Karpas-422 (cell line): ENCODE measurements around the gene PPP1R1C. TPM values are rescaled to one million over a fixed set of nuclear protein-coding genes. Genes with fewer than 3 reads are reported as not detected.

ENCODE experiments used
- DNase-seq: peaks from one replicate; pipeline ENCODE4 v3.0.0-alpha.2; 2015
- H2AFZ ChIP-seq: fragments of 200-600 bp; sonication (generic); 2 replicates; pipeline ENCODE4 v1.6.1; 2014; ENCODE audit warnings: antibody characterized with exemption, low read length, mixed read lengths
- H3K27ac ChIP-seq: fragments of 200-600 bp; sonication (generic); 2 replicates; pipeline ENCODE4 v1.5.1; 2014; ENCODE audit warnings: mild to moderate bottlenecking, low read length, moderate library complexity
- H3K27me3 ChIP-seq: fragments of 200-600 bp; sonication (generic); 2 replicates; pipeline ENCODE4 v1.6.1; 2014; ENCODE audit warnings: low read length, mixed read lengths
- H3K36me3 ChIP-seq: fragments of 200-600 bp; sonication (generic); 2 replicates; pipeline ENCODE4 v1.6.1; 2014; ENCODE audit warnings: low read length, mixed read lengths; ENCODE audit not compliant: insufficient read depth
- H3K4me1 ChIP-seq: fragments of 200-600 bp; sonication (generic); 2 replicates; pipeline ENCODE4 v1.6.1; 2014; ENCODE audit warnings: mild to moderate bottlenecking, low read length, mixed read lengths
- H3K4me2 ChIP-seq: fragments of 200-600 bp; sonication (generic); 2 replicates; pipeline ENCODE4 v1.6.1; 2014; ENCODE audit warnings: low read length, low read depth, mild to moderate bottlenecking; ENCODE audit not compliant: poor library complexity, severe bottlenecking
- H3K4me3 ChIP-seq: fragments of 200-600 bp; sonication (generic); 2 replicates; pipeline ENCODE4 v1.5.1; 2014; ENCODE audit warnings: mild to moderate bottlenecking, antibody characterized with exemption, low read length, mixed read lengths
- H3K79me2 ChIP-seq: fragments of 200-600 bp; sonication (generic); 2 replicates; pipeline ENCODE4 v1.6.1; 2014; ENCODE audit warnings: mild to moderate bottlenecking, low read length, mixed read lengths
- H3K9ac ChIP-seq: fragments of 200-600 bp; sonication (generic); 2 replicates; pipeline ENCODE4 v1.6.0; 2014; ENCODE audit warnings: low read length
- H3K9me2 ChIP-seq: fragments of 200-600 bp; sonication (generic), shearing (Covaris generic); replicated peaks from 2 replicates; pipeline ENCODE4 v1.6.0; 2014; ENCODE audit warnings: mild to moderate bottlenecking, low read length, moderate library complexity; ENCODE audit not compliant: insufficient read depth
- H3K9me3 ChIP-seq: fragments of 300-700, 200-600 bp; sonication (generic); 2 replicates; pipeline ENCODE4 v1.6.1; 2014; ENCODE audit warnings: low read length, mixed read lengths
- H4K20me1 ChIP-seq: fragments of 200-600 bp; sonication (generic); 2 replicates; pipeline ENCODE4 v1.6.1; 2014; ENCODE audit warnings: mild to moderate bottlenecking, antibody characterized with exemption, low read length, low read depth; ENCODE audit not compliant: insufficient read depth
- total RNA-seq: library from RNA; depleted of rRNA; stranded (reverse); fragments of >200 nt; shearing (Covaris generic); gene quantifications from 2 replicates; pipeline ENCODE4 v1.2.3, GENCODE V29; 2014; ENCODE audit warnings: low replicate concordance

PPP1R1C gene
- total RNA-seq, 1 experiment from 2014 or later: not detected

- Histone ChIP-seq H3K36me3 (no peaks in the 10 kb centered on the region), H3K27ac (no peak overlapping the region), H3K9me2 (no peaks in the 10 kb centered on the region), H3K9ac (no peak overlapping the region), H3K9me3 (no peaks in the 10 kb centered on the region), H3K4me3 (no peak overlapping the region), H3K27me3 (no peaks in the 10 kb centered on the region), H4K20me1 (no peaks in the 10 kb centered on the region), H3K4me2 (no peak overlapping the region), H3K4me1 (no peaks in the 10 kb centered on the region), H3K79me2 (no peaks in the 10 kb centered on the region), H2AFZ (no peak overlapping the region)
- no peak for DNase-seq
Observed at GRCh38 chr2:181978351-181979150, 7.1 kb upstream of the PPP1R1C start.

DNA sequence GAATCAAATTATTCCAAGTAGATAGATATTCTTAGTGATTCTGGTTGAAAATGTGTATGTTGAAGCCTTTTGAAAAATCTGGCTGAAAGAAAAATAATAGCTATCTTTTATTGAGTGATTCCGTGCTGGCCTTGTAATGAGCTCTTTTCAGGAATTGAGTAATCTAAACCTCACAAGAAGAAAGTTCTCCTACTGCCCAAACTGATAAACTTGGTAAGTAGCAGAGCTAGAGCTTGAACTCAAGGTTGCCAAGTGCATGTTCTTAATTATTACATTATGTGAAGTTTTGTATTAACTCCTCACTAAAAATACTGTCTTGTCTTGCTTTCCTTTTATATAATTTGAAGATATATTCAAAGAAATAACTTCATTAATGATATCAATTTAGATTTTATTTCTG, 1.6 kb upstream of the PPP1R1C start:
- DNase-seq: no peak
- H3K27ac ChIP-seq: no peak overlapping the region

GRCh38 chr2:181984814-181985631, 630 bp upstream of the PPP1R1C start:
- Histone ChIP-seq H3K79me2 (no peaks in the 10 kb centered on the region), H3K4me2 (no peak overlapping the region), H3K4me3 (no peak overlapping the region), H3K9me2 (no peaks in the 10 kb centered on the region), H4K20me1 (no peaks in the 10 kb centered on the region), H2AFZ (no peak overlapping the region), H3K27me3 (no peaks in the 10 kb centered on the region), H3K9me3 (no peaks in the 10 kb centered on the region), H3K9ac (no peak overlapping the region), H3K27ac (no peak overlapping the region), H3K36me3 (no peaks in the 10 kb centered on the region), H3K4me1 (no peaks in the 10 kb centered on the region)
- no peak for DNase-seq

More for the DNA sequence above, 1.6 kb upstream of the PPP1R1C start:
- Histone ChIP-seq H3K9me3 (no peaks in the 10 kb centered on the region), H3K36me3 (no peaks in the 10 kb centered on the region), H3K9ac (no peak overlapping the region), H3K4me1 (no peaks in the 10 kb centered on the region), H3K9me2 (no peaks in the 10 kb centered on the region), H2AFZ (no peak overlapping the region), H3K27me3 (no peaks in the 10 kb centered on the region), H3K79me2 (no peaks in the 10 kb centered on the region), H3K4me3 (no peak overlapping the region), H3K4me2 (no peak overlapping the region), H4K20me1 (no peaks in the 10 kb centered on the region)

GRCh38 chr2:181988154-181988924, 2.7 kb downstream of the PPP1R1C start:
- Histone ChIP-seq H3K27ac (no peak overlapping the region), H3K36me3 (no peaks in the 10 kb centered on the region), H3K9me3 (no peaks in the 10 kb centered on the region), H3K79me2 (no peaks in the 10 kb centered on the region), H3K27me3 (no peaks in the 10 kb centered on the region), H2AFZ (no peak overlapping the region), H3K9me2 (no peaks in the 10 kb centered on the region), H4K20me1 (no peaks in the 10 kb centered on the region), H3K4me1 (peaks cover 17% of the 10 kb centered on the region), H3K4me3 (no peak overlapping the region), H3K9ac (no peak overlapping the region), H3K4me2 (no peak overlapping the region)
- DNase-seq: no peak

- H3K4me2 ChIP-seq: no peak overlapping the region
- no peak for DNase-seq
- H3K4me1 ChIP-seq: peaks cover 20% of the 10 kb centered on the region
- H3K79me2 ChIP-seq: no peaks in the 10 kb centered on the region
- H2AFZ ChIP-seq: no peak overlapping the region
- H4K20me1 ChIP-seq: no peaks in the 10 kb centered on the region
- no peak overlapping the region for H3K4me3 ChIP-seq
- no peaks in the 10 kb centered on the region for H3K27me3 ChIP-seq
- no peak overlapping the region for H3K9ac ChIP-seq
- no peaks in the 10 kb centered on the region for H3K9me3 ChIP-seq
- no peak overlapping the region for H3K27ac ChIP-seq
- H3K9me2 ChIP-seq: no peaks in the 10 kb centered on the region
- H3K36me3 ChIP-seq: no peaks in the 10 kb centered on the region
Observed at GRCh38 chr2:181989099-181989498, 3.4 kb downstream of the PPP1R1C start.

DNA sequence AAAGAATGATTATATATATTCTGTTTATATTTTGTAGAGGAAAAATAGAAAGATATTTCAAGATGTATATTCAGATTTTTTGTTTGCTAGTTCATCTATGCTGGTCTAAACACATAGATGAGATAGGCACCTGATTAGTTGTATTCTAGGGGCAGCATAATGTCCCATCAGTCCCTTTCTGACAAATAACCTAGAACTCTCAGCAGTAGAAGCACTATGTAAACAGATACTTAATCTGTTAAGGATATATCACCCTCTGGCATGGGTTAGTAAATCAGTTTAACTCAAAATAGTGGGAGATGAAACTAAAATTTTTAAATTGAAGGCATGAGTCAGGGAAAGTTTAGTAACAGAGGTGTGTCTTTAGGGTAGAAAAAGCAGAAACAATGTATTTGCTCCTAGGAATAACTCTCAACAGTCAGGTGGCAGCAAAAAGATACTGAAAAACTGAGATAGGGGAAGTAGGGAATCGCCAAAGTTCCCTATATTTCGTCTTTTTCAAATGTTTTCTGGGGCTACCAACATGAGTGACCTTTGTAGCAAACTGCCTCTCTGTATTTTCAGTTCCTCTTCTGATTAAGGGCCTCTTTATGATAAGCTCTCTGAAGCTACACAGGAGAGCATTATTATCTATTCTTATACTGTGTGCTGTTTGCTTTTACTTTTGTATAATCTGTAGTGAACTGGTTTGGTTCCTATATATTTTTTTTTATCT, 5.7 kb downstream of the PPP1R1C start:
- Histone ChIP-seq H3K9me3 (no peaks in the 10 kb centered on the region), H3K27me3 (no peaks in the 10 kb centered on the region), H3K9me2 (no peaks in the 10 kb centered on the region), H4K20me1 (no peaks in the 10 kb centered on the region), H3K4me1 (peaks cover 20% of the 10 kb centered on the region), H3K4me2 (peak overlapping the region; percentile 22), H2AFZ (peak overlapping the region; percentile 57; the same call in 1 of the 2 replicates), H3K9ac (peak overlapping the region; percentile 16; the same call in 1 of the 2 replicates), H3K4me3 (no peak overlapping the region), H3K79me2 (no peaks in the 10 kb centered on the region), H3K36me3 (no peaks in the 10 kb centered on the region), H3K27ac (no peak overlapping the region)
- peak; percentile 58 for DNase-seq

GRCh38 chr2:181992776-181993175, 7.1 kb downstream of the PPP1R1C start:
- H3K4me1 ChIP-seq: peaks cover 20% of the 10 kb centered on the region
- H3K27ac ChIP-seq: no peak overlapping the region
- no peaks in the 10 kb centered on the region for H3K9me3 ChIP-seq
- H3K27me3 ChIP-seq: no peaks in the 10 kb centered on the region
- DNase-seq: no peak
- no peaks in the 10 kb centered on the region for H3K36me3 ChIP-seq
- H3K9me2 ChIP-seq: no peaks in the 10 kb centered on the region
- no peak overlapping the region for H3K9ac ChIP-seq
- no peak overlapping the region for H3K4me3 ChIP-seq
- H3K4me2 ChIP-seq: no peak overlapping the region
- no peaks in the 10 kb centered on the region for H4K20me1 ChIP-seq
- H2AFZ ChIP-seq: no peak overlapping the region
- H3K79me2 ChIP-seq: no peaks in the 10 kb centered on the region
